Measurements from ENCODE around the gene CTU2. TPM values are rescaled to one million over a fixed set of nuclear protein-coding genes. Genes with fewer than 3 reads are reported as not detected.

The CTU2 gene
- polyA plus RNA-seq, 1 donor from 2014 or later, result 26.3 TPM

DNA sequence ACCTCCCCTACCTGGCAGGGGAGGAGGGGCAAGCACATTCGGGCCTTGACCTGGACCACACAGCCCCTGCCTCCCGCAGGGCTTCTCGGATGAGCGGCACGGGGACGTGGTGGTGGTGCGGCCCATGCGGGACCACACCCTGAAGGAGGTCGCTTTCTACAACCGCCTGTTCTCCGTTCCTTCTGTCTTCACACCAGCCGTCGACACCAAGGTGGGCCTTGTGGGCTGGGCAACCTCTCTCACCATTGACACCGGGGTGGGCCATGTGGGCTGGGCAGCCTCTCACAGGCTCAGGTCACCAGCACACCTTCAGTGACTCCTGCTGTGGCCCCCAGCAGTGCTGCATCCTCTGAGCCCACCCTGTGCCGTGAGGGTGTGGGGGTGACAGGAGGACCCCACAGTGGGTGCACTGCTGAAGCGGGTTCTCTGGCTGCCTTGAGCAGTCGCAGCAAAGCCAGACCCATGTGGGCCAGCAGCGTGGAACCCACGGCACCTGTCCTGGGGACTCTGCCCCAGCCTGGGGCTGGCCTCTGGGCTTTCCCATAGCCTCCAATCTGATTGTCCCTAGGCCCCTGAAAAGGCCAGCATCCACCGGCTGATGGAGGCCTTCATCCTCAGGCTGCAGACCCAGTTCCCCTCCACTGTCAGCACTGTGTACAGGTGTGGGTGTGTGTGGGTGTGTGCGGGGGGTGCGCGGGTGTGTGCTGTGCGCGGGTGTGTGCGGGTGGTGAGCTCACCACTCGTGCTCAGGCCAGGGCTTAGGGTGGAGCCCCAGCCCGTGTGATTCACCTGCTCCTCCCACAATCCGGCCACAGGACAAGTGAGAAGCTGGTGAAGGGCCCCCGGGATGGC lies 7.5 kb downstream of the CTU2 start:
- no peaks in the 10 kb centered on the region for H3K79me2 ChIP-seq (replicated peaks; ENCODE audit: insufficient read depth, low read length)
- H3K36me3 ChIP-seq (ENCODE audit: insufficient read depth, low read length), result no peaks in the 10 kb centered on the region
- H3K4me2 ChIP-seq (ENCODE audit: low read length), result no peak overlapping the region
- no peak overlapping the region for H3K4me3 ChIP-seq (ENCODE audit: low read length)
- H4K20me1 ChIP-seq (ENCODE audit: insufficient read depth), result no peaks in the 10 kb centered on the region
- H3K9me2 ChIP-seq (ENCODE audit: insufficient read depth, low read length), result no peaks in the 10 kb centered on the region
- no peak overlapping the region for H2AFZ ChIP-seq (ENCODE audit: low read depth, low read length)
- H3K27ac ChIP-seq (ENCODE audit: low read length), result no peak overlapping the region
- no peak overlapping the region for H3K9ac ChIP-seq (ENCODE audit: low read length)
- TF ChIP-seq EZH2 (IDR thresholded peaks at IDR 0.05; ENCODE audit: borderline replicate concordance, insufficient read depth, low read length, poor library complexity, severe bottlenecking), result no peak
- TF ChIP-seq EP300 (conservative IDR thresholded peaks at IDR 0.05; ENCODE audit: poor library complexity, severe bottlenecking), result no peak
- no peak for TF ChIP-seq RAD21 (conservative IDR thresholded peaks at IDR 0.05)
- TF ChIP-seq, protein P1, sequence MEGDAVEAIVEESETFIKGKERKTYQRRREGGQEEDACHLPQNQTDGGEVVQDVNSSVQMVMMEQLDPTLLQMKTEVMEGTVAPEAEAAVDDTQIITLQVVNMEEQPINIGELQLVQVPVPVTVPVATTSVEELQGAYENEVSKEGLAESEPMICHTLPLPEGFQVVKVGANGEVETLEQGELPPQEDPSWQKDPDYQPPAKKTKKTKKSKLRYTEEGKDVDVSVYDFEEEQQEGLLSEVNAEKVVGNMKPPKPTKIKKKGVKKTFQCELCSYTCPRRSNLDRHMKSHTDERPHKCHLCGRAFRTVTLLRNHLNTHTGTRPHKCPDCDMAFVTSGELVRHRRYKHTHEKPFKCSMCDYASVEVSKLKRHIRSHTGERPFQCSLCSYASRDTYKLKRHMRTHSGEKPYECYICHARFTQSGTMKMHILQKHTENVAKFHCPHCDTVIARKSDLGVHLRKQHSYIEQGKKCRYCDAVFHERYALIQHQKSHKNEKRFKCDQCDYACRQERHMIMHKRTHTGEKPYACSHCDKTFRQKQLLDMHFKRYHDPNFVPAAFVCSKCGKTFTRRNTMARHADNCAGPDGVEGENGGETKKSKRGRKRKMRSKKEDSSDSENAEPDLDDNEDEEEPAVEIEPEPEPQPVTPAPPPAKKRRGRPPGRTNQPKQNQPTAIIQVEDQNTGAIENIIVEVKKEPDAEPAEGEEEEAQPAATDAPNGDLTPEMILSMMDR (IDR thresholded peaks at IDR 0.05; ENCODE audit: poor library complexity, severe bottlenecking), result no peak
- no peaks in the 10 kb centered on the region for H3K27me3 ChIP-seq (ENCODE audit: insufficient read depth, low read depth, low read length)
- H3K9me3 ChIP-seq (ENCODE audit: low read length), result no peaks in the 10 kb centered on the region
- H3F3A ChIP-seq (ENCODE audit: insufficient read depth, low read length, poor library complexity, severe bottlenecking), result no peaks in the 10 kb centered on the region

DNA sequence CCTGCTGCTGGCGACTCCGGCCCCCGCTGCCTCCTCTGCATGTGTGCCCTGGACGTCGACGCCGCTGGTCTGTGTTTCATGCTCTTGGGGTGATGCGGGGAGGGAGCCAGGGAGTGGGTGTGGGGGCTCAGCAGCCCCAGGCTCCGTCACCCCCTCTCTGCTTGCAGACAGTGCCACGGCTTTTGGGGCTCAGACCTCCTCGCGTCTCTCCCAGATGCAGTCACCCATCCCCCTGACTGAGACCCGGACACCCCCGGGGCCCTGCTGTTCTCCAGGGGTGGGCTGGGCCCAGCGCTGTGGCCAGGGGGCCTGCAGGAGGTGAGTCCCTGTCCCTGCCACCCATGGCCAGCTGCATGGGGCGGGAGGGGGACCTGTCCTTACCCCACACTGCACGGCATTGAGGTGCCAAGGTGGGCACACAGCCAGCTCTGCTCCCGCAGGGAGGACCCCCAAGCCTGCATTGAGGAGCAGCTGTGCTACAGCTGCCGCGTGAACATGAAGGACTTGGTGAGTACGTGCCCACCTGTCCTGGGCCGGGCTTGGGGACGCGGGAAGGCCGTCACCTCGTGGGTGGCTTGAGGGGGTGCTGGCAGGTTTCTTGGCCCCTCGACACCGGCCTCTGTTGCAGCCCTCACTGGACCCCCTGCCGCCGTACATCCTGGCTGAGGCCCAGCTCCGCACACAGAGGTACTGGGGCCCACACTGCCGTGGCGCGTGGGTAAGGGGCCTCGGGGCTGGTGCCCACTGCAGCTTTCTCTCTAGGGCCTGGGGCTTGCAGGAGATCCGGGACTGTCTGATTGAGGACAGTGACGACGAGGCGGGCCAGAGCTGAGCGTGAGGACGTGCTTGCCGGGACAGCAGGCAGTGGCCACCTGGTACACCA lies 8.4 kb downstream of the CTU2 start:
- H3K36me3 ChIP-seq (ENCODE audit: insufficient read depth, low read length), result no peaks in the 10 kb centered on the region
- no peak for TF ChIP-seq EZH2 (IDR thresholded peaks at IDR 0.05; ENCODE audit: borderline replicate concordance, insufficient read depth, low read length, poor library complexity, severe bottlenecking)
- TF ChIP-seq POLR2AphosphoS5 (IDR thresholded peaks at IDR 0.05), result no peak
- no peak for TF ChIP-seq SMC3 (conservative IDR thresholded peaks at IDR 0.05; ENCODE audit: poor library complexity)
- TF ChIP-seq, protein P2, sequence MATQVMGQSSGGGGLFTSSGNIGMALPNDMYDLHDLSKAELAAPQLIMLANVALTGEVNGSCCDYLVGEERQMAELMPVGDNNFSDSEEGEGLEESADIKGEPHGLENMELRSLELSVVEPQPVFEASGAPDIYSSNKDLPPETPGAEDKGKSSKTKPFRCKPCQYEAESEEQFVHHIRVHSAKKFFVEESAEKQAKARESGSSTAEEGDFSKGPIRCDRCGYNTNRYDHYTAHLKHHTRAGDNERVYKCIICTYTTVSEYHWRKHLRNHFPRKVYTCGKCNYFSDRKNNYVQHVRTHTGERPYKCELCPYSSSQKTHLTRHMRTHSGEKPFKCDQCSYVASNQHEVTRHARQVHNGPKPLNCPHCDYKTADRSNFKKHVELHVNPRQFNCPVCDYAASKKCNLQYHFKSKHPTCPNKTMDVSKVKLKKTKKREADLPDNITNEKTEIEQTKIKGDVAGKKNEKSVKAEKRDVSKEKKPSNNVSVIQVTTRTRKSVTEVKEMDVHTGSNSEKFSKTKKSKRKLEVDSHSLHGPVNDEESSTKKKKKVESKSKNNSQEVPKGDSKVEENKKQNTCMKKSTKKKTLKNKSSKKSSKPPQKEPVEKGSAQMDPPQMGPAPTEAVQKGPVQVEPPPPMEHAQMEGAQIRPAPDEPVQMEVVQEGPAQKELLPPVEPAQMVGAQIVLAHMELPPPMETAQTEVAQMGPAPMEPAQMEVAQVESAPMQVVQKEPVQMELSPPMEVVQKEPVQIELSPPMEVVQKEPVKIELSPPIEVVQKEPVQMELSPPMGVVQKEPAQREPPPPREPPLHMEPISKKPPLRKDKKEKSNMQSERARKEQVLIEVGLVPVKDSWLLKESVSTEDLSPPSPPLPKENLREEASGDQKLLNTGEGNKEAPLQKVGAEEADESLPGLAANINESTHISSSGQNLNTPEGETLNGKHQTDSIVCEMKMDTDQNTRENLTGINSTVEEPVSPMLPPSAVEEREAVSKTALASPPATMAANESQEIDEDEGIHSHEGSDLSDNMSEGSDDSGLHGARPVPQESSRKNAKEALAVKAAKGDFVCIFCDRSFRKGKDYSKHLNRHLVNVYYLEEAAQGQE (IDR thresholded peaks at IDR 0.05; ENCODE audit: borderline replicate concordance), result no peak
- no peak for TF ChIP-seq TAF1 (IDR thresholded peaks at IDR 0.05; ENCODE audit: low read depth)
- no peak for TF ChIP-seq RAD21 (conservative IDR thresholded peaks at IDR 0.05)
- TF ChIP-seq, protein P1 (IDR thresholded peaks at IDR 0.05; ENCODE audit: poor library complexity, severe bottlenecking), result no peak
- no peak for TF ChIP-seq EP300 (conservative IDR thresholded peaks at IDR 0.05; ENCODE audit: poor library complexity, severe bottlenecking)
- no peak for TF ChIP-seq MXI1 (conservative IDR thresholded peaks at IDR 0.05; ENCODE audit: poor library complexity, severe bottlenecking)

More for the DNA sequence above, 8.4 kb downstream of the CTU2 start:
- H3K9ac ChIP-seq (ENCODE audit: low read length), result no peak overlapping the region
- H3F3A ChIP-seq (ENCODE audit: insufficient read depth, low read length, poor library complexity, severe bottlenecking), result no peaks in the 10 kb centered on the region
- H3K4me3 ChIP-seq (ENCODE audit: low read length), result no peak overlapping the region
- no peaks in the 10 kb centered on the region for H3K27me3 ChIP-seq (ENCODE audit: insufficient read depth, low read depth, low read length)
- no peaks in the 10 kb centered on the region for H3K79me2 ChIP-seq (replicated peaks; ENCODE audit: insufficient read depth, low read length)
- H2AFZ ChIP-seq (ENCODE audit: low read depth, low read length), result no peak overlapping the region
- no peak overlapping the region for H3K4me2 ChIP-seq (ENCODE audit: low read length)
- H3K9me3 ChIP-seq (ENCODE audit: low read length), result no peaks in the 10 kb centered on the region
- H3K27ac ChIP-seq (ENCODE audit: low read length), result no peak overlapping the region
- no peaks in the 10 kb centered on the region for H3K9me2 ChIP-seq (ENCODE audit: insufficient read depth, low read length)
- no peaks in the 10 kb centered on the region for H4K20me1 ChIP-seq (ENCODE audit: insufficient read depth)

Measured in neural cell (in vitro differentiated cells).